Esophagus muscularis mucosa (tissue), 4 donors: Measurements from ENCODE around the gene C1orf21. TPM values are rescaled to one million over a fixed set of nuclear protein-coding genes. Genes with fewer than 3 reads are reported as not detected.

Experiments
- DNase-seq: peaks from one replicate; pipeline ENCODE4 v3.0.0-alpha.2; 2017; ENCODE audit errors: extremely low spot score
- H3K27ac ChIP-seq, 4 donors: fragments of 200-600 bp; sonication (generic); replicated peaks in 1 of 4; 1 replicate in 3 of 4; 2 replicates in 1 of 4; pipeline ENCODE4 v1.5.1; 2016 to 2019; ENCODE audit warnings: mild to moderate bottlenecking in 1 of 4
- H3K27me3 ChIP-seq, 4 donors: fragments of 200-600 bp; sonication (generic); one replicate each; pipeline versions ENCODE4 v1.5.1 to v1.6.0; 2016 to 2019
- H3K36me3 ChIP-seq, 4 donors: fragments of 200-600 bp; sonication (generic); one replicate each; pipeline ENCODE4 v1.5.1; 2016 to 2019
- H3K4me1 ChIP-seq, 4 donors: fragments of 200-600 bp; sonication (generic); one replicate each; pipeline ENCODE4 v1.5.1; 2016 to 2019
- H3K4me3 ChIP-seq, 4 donors: fragments of 200-600 bp; sonication (generic); 1 replicate in 2 of 4; 2 replicates in 2 of 4; pipeline ENCODE4 v1.5.1; 2016 to 2019; ENCODE audit warnings: mild to moderate bottlenecking in 4 of 4, moderate library complexity in 1 of 4
- H3K9me3 ChIP-seq, 4 donors: fragments of 200-600 bp; sonication (generic); 1 replicate in 3 of 4; 2 replicates in 1 of 4; pipeline ENCODE4 v1.5.1; 2016 to 2019
- CTCF ChIP-seq, 3 experiments: fragments of 200-600 bp in 2 of 3; fragments of 450-650 bp in 1 of 3; sonication (generic) in 2 of 3; IDR thresholded peaks; one replicate each; pipeline ENCODE4 v1.5.1; 2017 to 2019; ENCODE audit warnings: antibody characterized with exemption in 3 of 3, mild to moderate bottlenecking in 2 of 3, moderate library complexity in 1 of 3
- EP300 ChIP-seq: sonication (generic); formaldehyde crosslinking; IDR thresholded peaks from one replicate; pipeline ENCODE4 v1.6.1; 2017; ENCODE audit warnings: antibody characterized with exemption
- POLR2A ChIP-seq: fragments of 450-650 bp; IDR thresholded peaks from one replicate; pipeline ENCODE4 v1.6.1; 2017; ENCODE audit warnings: antibody characterized with exemption, moderate library complexity, mild to moderate bottlenecking, low read depth
- POLR2AphosphoS5 ChIP-seq, 2 donors: sonication (generic); formaldehyde crosslinking; IDR thresholded peaks; one replicate each; pipeline ENCODE4 v1.6.1; 2017; ENCODE audit warnings: antibody characterized with exemption in 2 of 2
- WGBS: methylation state at CpG from one replicate; pipeline ENCODE4 v1.1.5; 2018; 5-methylcytosine and 5-hydroxymethylcytosine counted together
- intact Hi-C: fragments of 100-400 bp; cut with DNase I; formaldehyde crosslinking; loops from one replicate; pipeline ENCODE4 v1.15.1; 2023
- total RNA-seq, 4 donors: library from RNA; depleted of rRNA; stranded (reverse); fragments of >200 nt; gene quantifications; one replicate each; pipeline versions ENCODE4 v1.1.0 to v1.2.1, GENCODE V29; 2016

The C1orf21 gene
- total RNA-seq, 4 donors from 2014 or later = 39.5 to 91.7 (median 58.8) TPM

DNA sequence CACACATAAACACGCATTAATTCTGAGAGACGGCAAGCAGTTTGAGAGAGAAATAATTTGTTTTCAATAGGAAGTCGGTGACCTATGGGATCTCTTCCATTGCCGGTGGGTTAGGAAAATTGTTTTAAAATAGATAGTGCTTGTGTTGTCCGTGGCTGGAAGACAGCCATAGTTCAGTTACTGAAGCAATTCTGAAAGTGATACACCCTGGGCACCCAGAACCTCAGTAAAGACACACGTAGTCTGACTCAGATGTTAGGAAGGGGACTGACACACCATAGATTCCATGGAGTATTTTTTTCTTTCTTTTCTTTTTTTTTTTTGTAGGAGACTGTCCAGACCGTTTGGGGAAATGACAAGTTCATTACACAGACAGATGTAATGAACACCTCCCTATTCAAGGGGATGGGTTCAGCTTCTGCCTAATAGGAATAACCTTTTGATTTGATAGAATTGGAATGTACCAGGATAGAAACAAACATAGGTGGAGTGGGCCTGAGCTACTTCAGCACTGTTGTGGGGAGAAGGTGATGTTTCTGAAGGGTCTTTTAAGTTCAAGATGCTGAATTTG lies 1.6 kb downstream of the C1orf21 start:
- under 1% methylated on average over 7 of the region's 7 CpGs for WGBS
- Histone ChIP-seq H3K4me1 (peaks cover 31 to 61% (median 57%) of the 10 kb centered on the region in 4 donors), H3K27me3 (no peaks in the 10 kb centered on the region), H3K27ac (peak overlapping the region; percentile 91 to 97 (median 92)), H3K36me3 (no peaks in the 10 kb centered on the region), H3K9me3 (no peaks in the 10 kb centered on the region), H3K4me3 (peak overlapping the region; percentile 81 to 96 (median 94))
- intact Hi-C loops = loop anchor here (5.0 kb wide), 4 partner anchors 94 to 274 kb away; no protein-coding TSS in a partner anchor
- TF ChIP-seq EP300 = no peak
- peak; percentile 41 to 83 for TF ChIP-seq POLR2AphosphoS5 (IDR thresholded peaks at IDR 0.05)
- no peak for DNase-seq

DNA sequence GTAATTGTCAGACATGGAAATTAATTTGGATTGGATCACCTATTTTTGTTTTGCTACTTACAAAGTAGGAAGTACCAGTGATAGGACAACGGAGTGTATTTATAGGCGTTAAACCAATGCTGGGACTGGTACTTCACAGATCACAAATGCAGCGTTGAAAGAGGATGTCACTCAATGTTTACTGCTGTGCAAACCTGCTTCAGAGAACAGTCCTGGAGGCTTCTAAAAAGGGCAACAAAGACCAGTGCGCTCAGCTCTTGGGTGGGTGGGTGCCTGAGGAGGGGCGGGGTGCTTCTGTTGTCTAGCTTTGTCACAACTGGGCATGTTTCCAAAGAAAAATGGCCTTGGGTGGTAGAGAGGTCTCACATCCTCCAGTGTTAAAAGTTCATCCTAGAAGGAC lies 2.1 kb downstream of the C1orf21 start:
- H3K27ac ChIP-seq = peak overlapping the region; percentile 91 to 97 (median 92)
- no peaks in the 10 kb centered on the region for H3K27me3 ChIP-seq
- H3K9me3 ChIP-seq = no peaks in the 10 kb centered on the region
- H3K36me3 ChIP-seq = no peaks in the 10 kb centered on the region
- H3K4me1 ChIP-seq = peaks cover 34 to 67% (median 62%) of the 10 kb centered on the region in 4 donors
- DNase-seq = no peak
- 65% methylated on average over 5 of the region's 5 CpGs for WGBS
- H3K4me3 ChIP-seq = peak overlapping the region; percentile 81 to 96 (median 94)
- intact Hi-C loops = loop anchor here (5.0 kb wide), 4 partner anchors 93 to 273 kb away; no protein-coding TSS in a partner anchor
- TF ChIP-seq EP300 = no peak
- no peak for TF ChIP-seq POLR2A
- TF ChIP-seq POLR2AphosphoS5 (IDR thresholded peaks at IDR 0.05) = no peak
- TF ChIP-seq CTCF (IDR thresholded peaks at IDR 0.05) = no peak

- DNase-seq = no peak
- Histone ChIP-seq H3K36me3 (no peaks in the 10 kb centered on the region), H3K9me3 (no peaks in the 10 kb centered on the region), H3K4me1 (peaks cover 39 to 71% (median 67%) of the 10 kb centered on the region in 4 donors), H3K27me3 (no peaks in the 10 kb centered on the region), H3K4me3 (peak overlapping the region; percentile 81 to 96 (median 94)), H3K27ac (peak overlapping the region in 3 of 4 donors; percentile 92 to 97 (median 93))
- 74% methylated on average over 2 of the region's 2 CpGs for WGBS
- no peak for TF ChIP-seq POLR2A
- TF ChIP-seq EP300 = no peak
- TF ChIP-seq CTCF (IDR thresholded peaks at IDR 0.05) = no peak
- no peak for TF ChIP-seq POLR2AphosphoS5 (IDR thresholded peaks at IDR 0.05)
- intact Hi-C loops = loop anchor here (5.0 kb wide), 4 partner anchors 93 to 273 kb away; no protein-coding TSS in a partner anchor
Observed at GRCh38 chr1:184389446-184389845, 2.6 kb downstream of the C1orf21 start.

GRCh38 chr1:184390889-184391288 lies 4.1 kb downstream of the C1orf21 start:
- Histone ChIP-seq H3K36me3 (no peaks in the 10 kb centered on the region), H3K4me1 (peaks cover 53 to 73% (median 72%) of the 10 kb centered on the region in 4 donors), H3K27ac (peak overlapping the region in 2 of 4 donors; percentile 50 to 97), H3K27me3 (no peaks in the 10 kb centered on the region), H3K9me3 (no peaks in the 10 kb centered on the region), H3K4me3 (no peak overlapping the region)
- DNase-seq = no peak
- WGBS = 68% methylated on average over 2 of the region's 2 CpGs
- intact Hi-C loops = no loop called here
- TF ChIP-seq POLR2AphosphoS5 (IDR thresholded peaks at IDR 0.05) (no peak), EP300 (no peak), POLR2A (no peak), CTCF (IDR thresholded peaks at IDR 0.05) (no peak)

GRCh38 chr1:184392067-184392466 lies 5.2 kb downstream of the C1orf21 start:
- H3K4me3 ChIP-seq = no peak overlapping the region
- TF ChIP-seq POLR2A (no peak), CTCF (IDR thresholded peaks at IDR 0.05) (no peak), POLR2AphosphoS5 (IDR thresholded peaks at IDR 0.05) (no peak), EP300 (no peak)
- peak overlapping the region in 2 of 4 donors; percentile 3 to 97 for H3K27ac ChIP-seq
- no peak for DNase-seq
- peaks cover 56 to 74% (median 70%) of the 10 kb centered on the region in 4 donors for H3K4me1 ChIP-seq
- 56% methylated on average over 6 of the region's 6 CpGs for WGBS
- intact Hi-C loops = no loop called here
- H3K27me3 ChIP-seq = no peaks in the 10 kb centered on the region
- H3K36me3 ChIP-seq = no peaks in the 10 kb centered on the region
- no peaks in the 10 kb centered on the region for H3K9me3 ChIP-seq
